Thoracic aorta (tissue), 2 donors: ENCODE measurements around the gene STT3B. TPM values are rescaled to one million over a fixed set of nuclear protein-coding genes. Genes with fewer than 3 reads are reported as not detected.

Experiments
- ATAC-seq: fragments of 150-250 bp; one replicate; pipeline ENCODE4 v1.8.0; 2017; ENCODE audit warnings: low read depth; ENCODE audit not compliant: insufficient number of reproducible peaks, low FRiP score
- DNase-seq: peaks from one replicate; pipeline ENCODE4 v3.0.0-alpha.2; 2020; ENCODE audit warnings: low spot score
- H3K27ac ChIP-seq, 2 donors: fragments of 200-600 bp; sonication (generic); 1 replicate in 1 of 2; 2 replicates in 1 of 2; pipeline ENCODE4 v1.5.1; 2016; ENCODE audit warnings: mild to moderate bottlenecking in 2 of 2, moderate library complexity in 2 of 2
- H3K27me3 ChIP-seq: fragments of 200-600 bp; sonication (generic); replicated peaks from 2 replicates; pipeline ENCODE4 v1.6.0; 2016; ENCODE audit warnings: mild to moderate bottlenecking; ENCODE audit not compliant: insufficient read depth
- H3K36me3 ChIP-seq: fragments of 200-600 bp; sonication (generic); one replicate; pipeline ENCODE4 v1.5.1; 2016
- H3K4me1 ChIP-seq, 2 donors: fragments of 200-600 bp; sonication (generic); 1 replicate in 1 of 2; 2 replicates in 1 of 2; pipeline versions ENCODE4 v1.5.1 to v1.6.0; 2016; ENCODE audit warnings: low read depth in 2 of 2, mild to moderate bottlenecking in 1 of 2; ENCODE audit not compliant: control insufficient read depth in 1 of 2
- H3K4me3 ChIP-seq: fragments of 200-600 bp; sonication (generic); 2 replicates; pipeline ENCODE4 v1.5.1; 2016; ENCODE audit warnings: mild to moderate bottlenecking
- H3K9me3 ChIP-seq: fragments of 200-600 bp; sonication (generic); 2 replicates; pipeline ENCODE4 v1.5.1; 2016
- CTCF ChIP-seq: fragments of 200-600 bp; sonication (generic); IDR thresholded peaks from one replicate; pipeline ENCODE4 v1.5.1; 2019; ENCODE audit warnings: antibody characterized with exemption
- total RNA-seq, 2 donors: library from RNA; depleted of rRNA; stranded (reverse); fragments of >200 nt; gene quantifications; one replicate each; pipeline versions ENCODE4 v1.1.0 to v1.2.3, GENCODE V29; 2016

Gene STT3B
- total RNA-seq, 2 donors from 2014 or later: 99.0 to 126 TPM

- Histone ChIP-seq H3K9me3 (no peaks in the 10 kb centered on the region), H3K27me3 (no peaks in the 10 kb centered on the region), H3K27ac (no peak overlapping the region), H3K4me3 (no peak overlapping the region), H3K4me1 (no peaks in the 10 kb centered on the region), H3K36me3 (no peaks in the 10 kb centered on the region)
- TF ChIP-seq CTCF: no peak
- ATAC-seq (no peak), DNase-seq (no peak)
Observed at GRCh38 chr3:31508452-31509146, 24.1 kb upstream of the STT3B start.

- DNase-seq (no peak), ATAC-seq (no peak)
- no peaks in the 10 kb centered on the region for H3K4me1 ChIP-seq
- no peaks in the 10 kb centered on the region for H3K27me3 ChIP-seq
- no peak overlapping the region for H3K4me3 ChIP-seq
- no peak for TF ChIP-seq CTCF
- H3K27ac ChIP-seq: no peak overlapping the region
- no peaks in the 10 kb centered on the region for H3K36me3 ChIP-seq
- H3K9me3 ChIP-seq: no peaks in the 10 kb centered on the region
Observed at GRCh38 chr3:31509147-31509728, 23.5 kb upstream of the STT3B start.

GRCh38 chr3:31514570-31514969 lies 18.2 kb upstream of the STT3B start:
- TF ChIP-seq CTCF: no peak
- Histone ChIP-seq H3K9me3 (no peaks in the 10 kb centered on the region), H3K4me1 (no peaks in the 10 kb centered on the region), H3K27ac (no peak overlapping the region), H3K4me3 (no peak overlapping the region), H3K36me3 (no peaks in the 10 kb centered on the region), H3K27me3 (no peaks in the 10 kb centered on the region)
- ATAC-seq (no peak), DNase-seq (no peak)

GRCh38 chr3:31515486-31516284 lies 17.0 kb upstream of the STT3B start:
- no peaks in the 10 kb centered on the region for H3K4me1 ChIP-seq
- no peak for ATAC-seq

More at GRCh38 chr3:31515486-31516284, 17.0 kb upstream of the STT3B start:
- Histone ChIP-seq H3K27ac (no peak overlapping the region), H3K4me3 (no peak overlapping the region), H3K9me3 (no peaks in the 10 kb centered on the region), H3K36me3 (no peaks in the 10 kb centered on the region), H3K27me3 (no peaks in the 10 kb centered on the region)
- DNase-seq: no peak
- TF ChIP-seq CTCF: no peak
